ENCODE results near the gene ARHGEF4.

ARHGEF4 gene, protein sequence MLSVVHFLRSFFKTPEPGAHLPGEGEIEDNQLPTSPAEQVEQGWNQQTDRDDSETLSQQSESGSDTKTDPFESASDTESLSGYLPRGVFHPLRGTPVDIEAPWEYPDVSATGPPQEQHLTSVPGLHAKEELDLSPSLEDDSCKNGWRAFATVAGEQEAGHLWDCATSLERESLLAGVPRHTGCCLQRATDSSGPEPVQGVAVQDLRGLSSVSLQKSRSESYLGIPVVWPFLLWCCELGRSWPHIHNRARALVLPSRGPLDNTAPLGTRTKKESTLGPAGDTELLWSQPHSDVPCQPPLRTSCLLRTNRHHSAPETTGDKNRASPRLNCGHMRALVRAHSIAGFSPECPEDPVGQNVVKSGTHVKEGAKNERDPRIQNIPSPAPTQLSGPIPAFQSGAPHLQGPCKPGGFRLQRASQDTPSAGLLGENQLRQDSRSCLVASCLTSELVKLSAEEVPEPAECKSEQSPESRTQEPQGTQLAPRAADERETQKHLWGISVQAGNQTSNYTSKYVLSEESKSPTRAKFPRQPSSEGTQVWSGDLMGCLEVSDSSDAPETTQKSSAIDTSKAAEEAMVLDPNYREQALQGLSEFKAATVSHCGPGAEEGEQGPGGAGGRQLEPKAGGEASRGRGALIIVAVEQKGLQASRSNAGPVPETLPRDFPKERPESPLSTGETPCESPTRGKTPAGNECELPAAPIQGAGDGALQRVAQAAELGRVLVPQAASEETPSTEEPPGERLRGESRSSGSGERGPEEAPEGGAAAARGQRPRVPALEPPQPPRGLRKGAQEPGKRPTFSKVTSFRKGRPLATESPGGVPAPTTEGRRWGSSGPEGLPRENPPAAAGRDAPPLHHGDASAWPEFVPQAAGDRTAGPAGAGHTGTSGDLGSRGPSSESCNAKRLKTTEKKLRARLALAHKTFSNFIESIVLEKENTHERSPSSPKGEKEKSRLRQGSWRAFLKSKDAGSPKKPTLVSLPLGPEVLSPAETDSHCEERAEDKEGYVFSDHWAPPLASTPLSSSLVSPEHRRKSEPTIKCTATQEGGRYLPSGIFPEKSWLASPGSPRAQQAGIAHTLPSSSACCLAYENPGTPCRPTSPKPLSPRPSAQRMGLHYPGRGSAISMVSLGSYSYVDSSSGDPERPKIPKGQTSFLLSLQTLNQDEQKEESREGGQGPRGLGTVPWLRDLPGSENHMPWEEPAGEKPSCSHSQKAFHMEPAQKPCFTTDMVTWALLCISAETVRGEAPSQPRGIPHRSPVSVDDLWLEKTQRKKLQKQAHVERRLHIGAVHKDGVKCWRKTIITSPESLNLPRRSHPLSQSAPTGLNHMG (N-terminal part only)

DNA sequence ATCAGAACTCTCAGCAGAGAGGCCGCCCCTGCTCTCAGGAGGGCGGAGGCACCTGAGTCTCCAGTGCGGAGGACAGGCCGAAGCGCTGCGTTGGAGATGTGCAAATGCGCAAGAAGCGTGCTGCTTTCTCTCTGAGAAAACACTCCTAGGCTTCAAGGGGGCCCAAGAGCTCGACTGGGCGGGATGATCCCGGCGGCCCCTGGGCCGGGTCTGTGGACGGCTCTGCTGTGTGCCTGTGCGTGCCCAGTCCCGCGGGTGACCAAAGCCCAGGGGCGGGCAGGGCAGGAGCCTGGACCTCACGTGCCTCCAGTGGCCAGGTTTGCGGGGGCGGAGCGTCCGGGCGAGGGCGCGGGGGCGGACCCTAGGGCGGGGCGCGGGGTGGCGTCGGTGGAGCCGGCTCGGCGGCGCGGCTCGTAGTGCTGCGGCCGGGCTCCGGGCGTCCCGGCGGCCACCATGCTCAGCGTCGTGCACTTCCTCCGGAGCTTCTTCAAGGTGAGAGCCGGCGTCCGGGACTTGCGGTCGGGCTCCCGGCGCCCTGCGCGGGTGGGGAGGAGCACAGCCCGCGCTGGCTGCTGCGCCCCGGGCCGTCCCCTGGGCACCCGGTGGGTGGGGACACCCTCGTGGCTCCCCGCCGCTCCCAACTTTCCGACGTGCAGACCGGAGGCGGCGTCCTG, at the start of gene ARHGEF4:
Gene ARHGEF4, plus strand, starts transcription at position 414 of the 674 bp plus-strand sequence. Its CDS starts 40 bp downstream, at position 454.
- no peak within 1 kb of the TSS for H3K4me3 ChIP-seq (ENCODE audit: low read length)
- TF ChIP-seq ZNF274 (IDR thresholded peaks at IDR 0.05; ENCODE audit: low read depth, low read length): no peak

DNA sequence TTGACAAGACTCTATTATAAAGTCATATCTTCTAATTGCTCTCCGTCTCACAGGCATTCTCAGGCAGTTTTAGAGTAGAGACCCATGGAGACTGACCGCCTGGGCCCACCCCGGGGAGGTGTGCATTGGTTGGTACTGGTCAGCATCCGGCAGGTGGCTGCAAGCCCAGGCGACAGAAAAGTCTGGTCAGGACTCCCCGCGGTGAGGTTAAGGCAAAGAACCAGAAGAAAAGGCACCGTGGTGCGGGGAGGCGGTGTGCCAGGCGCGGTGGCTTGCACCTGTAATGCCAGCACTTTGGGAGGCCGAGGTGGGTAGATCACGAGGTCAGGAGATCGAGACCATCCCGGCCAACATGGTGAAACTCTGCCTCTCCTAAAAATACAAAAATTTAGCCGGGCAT, 48.9 kb upstream of the ARHGEF4 start:
- TF ChIP-seq ZNF274 (IDR thresholded peaks at IDR 0.05; ENCODE audit: low read depth, low read length): no peak

GRCh38 chr2:130790312-130790711, 46.4 kb upstream of the ARHGEF4 start:
- no peak for TF ChIP-seq ZNF274 (IDR thresholded peaks at IDR 0.05; ENCODE audit: low read depth, low read length)
- H3K4me3 ChIP-seq (ENCODE audit: low read length): no peak overlapping the region

More for the DNA sequence above, 48.9 kb upstream of the ARHGEF4 start:
- no peak overlapping the region for H3K4me3 ChIP-seq (ENCODE audit: low read length)

DNA sequence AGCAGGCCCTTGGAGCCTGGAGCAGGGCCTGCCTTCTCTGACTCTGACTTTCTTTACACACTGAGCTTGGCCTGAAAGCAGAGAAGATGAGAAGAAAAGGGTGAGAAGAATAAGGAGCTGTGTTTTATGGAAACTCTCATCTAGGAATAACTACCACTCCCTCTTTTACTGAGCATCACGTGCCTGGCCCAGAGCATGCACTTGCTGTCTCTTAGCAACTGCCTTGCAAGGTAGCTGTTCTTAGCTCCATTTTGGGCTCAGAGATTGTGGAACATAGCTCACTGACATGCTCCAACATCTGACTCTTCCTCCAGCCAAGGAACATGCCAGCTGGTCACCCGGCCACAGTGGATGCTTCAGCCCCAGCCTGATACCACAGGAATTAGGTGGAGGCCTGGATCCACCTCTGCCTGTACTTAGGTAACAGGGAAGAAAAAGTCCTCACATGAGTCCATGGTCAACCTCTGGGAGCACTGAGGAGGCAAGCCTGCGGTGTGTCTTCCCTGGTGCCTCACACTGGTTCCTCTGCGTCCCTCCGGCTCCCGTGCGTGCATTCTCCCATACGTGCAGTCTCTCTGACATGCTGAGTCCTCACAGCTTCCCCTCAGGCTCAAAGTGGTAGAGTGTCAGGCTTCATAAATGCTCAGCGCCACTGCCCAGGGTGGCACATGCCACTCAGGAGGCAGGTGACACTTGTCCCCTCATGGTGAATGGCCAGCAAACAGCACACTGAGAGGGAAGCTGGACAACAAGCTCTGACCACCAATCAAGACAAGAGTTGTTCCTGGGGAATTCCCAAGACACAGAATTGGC, 45.7 kb upstream of the ARHGEF4 start:
- no peak for TF ChIP-seq ZNF274 (IDR thresholded peaks at IDR 0.05; ENCODE audit: low read depth, low read length)
- no peak overlapping the region for H3K4me3 ChIP-seq (ENCODE audit: low read length)

DNA sequence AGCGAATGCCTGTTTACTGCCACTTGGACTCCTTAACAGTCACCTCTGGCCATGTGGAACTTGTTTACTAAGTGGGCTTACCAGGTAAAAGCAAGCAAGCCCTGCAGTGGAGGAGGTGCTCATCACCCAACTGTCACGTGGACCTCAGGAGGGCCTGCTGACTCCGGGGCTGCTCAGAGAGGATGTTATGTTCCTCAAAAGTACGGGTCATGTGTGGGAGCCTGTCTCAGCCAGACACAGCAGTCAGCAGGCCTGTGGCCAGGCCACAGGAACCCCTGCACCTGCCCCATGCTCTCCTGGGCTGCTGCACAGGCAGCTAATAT, 45.1 kb upstream of the ARHGEF4 start:
- no peak for TF ChIP-seq ZNF274 (IDR thresholded peaks at IDR 0.05; ENCODE audit: low read depth, low read length)

DNA sequence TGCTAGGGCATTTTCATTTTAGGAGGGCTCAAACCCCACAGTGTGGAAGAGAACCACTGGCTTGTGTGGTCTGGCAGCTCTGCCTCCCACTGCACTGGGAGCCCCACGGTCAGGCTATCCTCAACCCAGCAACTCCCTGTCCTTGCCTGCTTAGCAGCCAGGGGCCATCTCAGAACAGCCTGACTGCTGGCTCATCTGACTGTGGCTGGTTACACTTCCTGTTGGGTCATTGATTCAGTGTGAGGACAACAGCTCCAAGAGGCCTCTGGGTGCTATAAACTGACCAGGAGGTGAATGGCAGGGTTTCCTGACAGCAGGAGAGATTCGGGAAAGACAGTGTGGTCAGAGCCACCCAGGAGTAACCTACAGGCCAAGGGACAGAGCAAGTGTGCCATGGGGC, 41.3 kb upstream of the ARHGEF4 start:
- TF ChIP-seq ZNF274 (IDR thresholded peaks at IDR 0.05; ENCODE audit: low read depth, low read length): no peak
- no peak overlapping the region for H3K4me3 ChIP-seq (ENCODE audit: low read length)

More for the DNA sequence above, 45.1 kb upstream of the ARHGEF4 start:
- no peak overlapping the region for H3K4me3 ChIP-seq (ENCODE audit: low read length)

GRCh38 chr2:130796290-130796689, 40.4 kb upstream of the ARHGEF4 start:
- no peak for TF ChIP-seq ZNF274 (IDR thresholded peaks at IDR 0.05; ENCODE audit: low read depth, low read length)
- H3K4me3 ChIP-seq (ENCODE audit: low read length): no peak overlapping the region

GRCh38 chr2:130797493-130798435, 39.0 kb upstream of the ARHGEF4 start:
- TF ChIP-seq ZNF274 (IDR thresholded peaks at IDR 0.05; ENCODE audit: low read depth, low read length): no peak

GRCh38 chr2:130798472-130799218, 38.1 kb upstream of the ARHGEF4 start:
- TF ChIP-seq ZNF274 (IDR thresholded peaks at IDR 0.05; ENCODE audit: low read depth, low read length): no peak

More at GRCh38 chr2:130797493-130798435, 39.0 kb upstream of the ARHGEF4 start:
- H3K4me3 ChIP-seq (ENCODE audit: low read length): peak overlapping the region; percentile 71

GRCh38 chr2:130799295-130799694, 37.4 kb upstream of the ARHGEF4 start:
- no peak for TF ChIP-seq ZNF274 (IDR thresholded peaks at IDR 0.05; ENCODE audit: low read depth, low read length)
- no peak overlapping the region for H3K4me3 ChIP-seq (ENCODE audit: low read length)

More at GRCh38 chr2:130798472-130799218, 38.1 kb upstream of the ARHGEF4 start:
- peak overlapping the region; percentile 71; the same call in 1 of the 2 replicates for H3K4me3 ChIP-seq (ENCODE audit: low read length)

DNA sequence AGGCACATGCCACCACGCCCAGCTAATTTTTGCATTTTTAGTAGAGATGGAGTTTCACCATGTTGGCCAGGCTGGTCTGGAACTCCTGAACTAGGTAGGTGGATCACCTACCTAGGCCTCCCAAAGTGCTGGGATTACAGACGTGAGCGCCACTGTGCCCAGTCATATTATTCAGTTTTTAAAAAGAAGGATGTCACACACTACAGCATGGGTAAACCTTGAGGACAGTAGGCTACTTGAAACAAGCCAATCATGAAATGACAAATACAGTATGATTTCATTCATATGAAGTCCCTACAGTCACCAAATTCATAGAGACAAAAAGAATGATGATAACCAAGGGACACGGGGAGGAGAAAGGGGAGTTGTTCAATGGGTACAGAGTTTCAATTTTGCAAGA, 31.1 kb upstream of the ARHGEF4 start:
- H3K4me3 ChIP-seq (ENCODE audit: low read length): no peak overlapping the region
- no peak for TF ChIP-seq ZNF274 (IDR thresholded peaks at IDR 0.05; ENCODE audit: low read depth, low read length)

All from GM08714 (cell line).